PC-3 (cell line): ENCODE measurements around the gene TMEM14A.

ENCODE experiments used
- EZH2 ChIP-seq: fragments of 300-600 bp; sonication (generic); IDR thresholded peaks from one replicate; pipeline ENCODE4 v1.6.1; 2017; ENCODE audit warnings: antibody characterized with exemption, mild to moderate bottlenecking, low read length; ENCODE audit not compliant: unreplicated experiment
- EZH2phosphoT487 ChIP-seq: fragments of 300-600 bp; sonication (generic); IDR thresholded peaks from 2 replicates; pipeline ENCODE4 v1.6.1; 2018; ENCODE audit warnings: mild to moderate bottlenecking, antibody characterized with exemption, low read length, borderline replicate concordance
- TF ChIP-seq, protein P1 (sequence below): fragments of 300-600 bp; sonication (generic); conservative IDR thresholded peaks from 2 replicates; pipeline ENCODE4 v1.5.1; 2017; ENCODE audit warnings: antibody characterized with exemption, low read depth, mild to moderate bottlenecking, low read length

DNA sequence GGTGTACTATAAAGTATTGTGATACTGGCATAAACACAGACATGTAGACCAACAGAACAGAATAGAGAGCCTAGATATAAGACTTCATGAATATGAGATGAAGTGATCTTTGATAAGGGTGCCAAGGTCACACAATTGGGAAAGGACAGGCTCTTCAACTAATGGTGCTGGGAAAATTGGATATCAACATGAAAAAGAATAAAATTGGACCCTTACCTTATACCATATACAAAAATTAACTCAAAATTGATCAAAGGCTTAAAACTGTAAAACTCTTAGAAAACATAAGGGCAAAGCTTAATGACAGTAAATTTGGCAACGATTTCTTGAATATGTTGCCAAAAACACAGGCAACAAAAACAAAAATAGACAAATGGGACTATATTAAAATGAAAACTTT, 49.3 kb upstream of the TMEM14A start:
- TF ChIP-seq, protein P1, sequence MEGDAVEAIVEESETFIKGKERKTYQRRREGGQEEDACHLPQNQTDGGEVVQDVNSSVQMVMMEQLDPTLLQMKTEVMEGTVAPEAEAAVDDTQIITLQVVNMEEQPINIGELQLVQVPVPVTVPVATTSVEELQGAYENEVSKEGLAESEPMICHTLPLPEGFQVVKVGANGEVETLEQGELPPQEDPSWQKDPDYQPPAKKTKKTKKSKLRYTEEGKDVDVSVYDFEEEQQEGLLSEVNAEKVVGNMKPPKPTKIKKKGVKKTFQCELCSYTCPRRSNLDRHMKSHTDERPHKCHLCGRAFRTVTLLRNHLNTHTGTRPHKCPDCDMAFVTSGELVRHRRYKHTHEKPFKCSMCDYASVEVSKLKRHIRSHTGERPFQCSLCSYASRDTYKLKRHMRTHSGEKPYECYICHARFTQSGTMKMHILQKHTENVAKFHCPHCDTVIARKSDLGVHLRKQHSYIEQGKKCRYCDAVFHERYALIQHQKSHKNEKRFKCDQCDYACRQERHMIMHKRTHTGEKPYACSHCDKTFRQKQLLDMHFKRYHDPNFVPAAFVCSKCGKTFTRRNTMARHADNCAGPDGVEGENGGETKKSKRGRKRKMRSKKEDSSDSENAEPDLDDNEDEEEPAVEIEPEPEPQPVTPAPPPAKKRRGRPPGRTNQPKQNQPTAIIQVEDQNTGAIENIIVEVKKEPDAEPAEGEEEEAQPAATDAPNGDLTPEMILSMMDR: no peak
- no peak for TF ChIP-seq EZH2phosphoT487
- TF ChIP-seq EZH2: no peak
